22Rv1 (cell line): ENCODE results near the gene IFT122.

ENCODE experiments used
- H3K27ac ChIP-seq: fragments of 450-650 bp; 2 replicates; pipeline ENCODE4 v1.5.1; 2017
- CTCF ChIP-seq: fragments of 450-650 bp; IDR thresholded peaks from 2 replicates; pipeline ENCODE4 v1.5.1; 2017; ENCODE audit warnings: mild to moderate bottlenecking
- ZFX ChIP-seq: fragments of 450-650 bp; IDR thresholded peaks from 2 replicates; pipeline ENCODE4 v1.6.1; 2017; ENCODE audit warnings: antibody characterized with exemption, borderline replicate concordance

Gene IFT122

GRCh38 chr3:129569856-129570255 is 129.8 kb downstream of the IFT122 start:
- no peak overlapping the region for H3K27ac ChIP-seq
- no peak for TF ChIP-seq ZFX
- no peak for TF ChIP-seq CTCF
